Vagina (tissue), 2 donors: ENCODE data around the gene SLC39A9. TPM values are rescaled to one million over a fixed set of nuclear protein-coding genes. Genes with fewer than 3 reads are reported as not detected.

Source experiments
- DNase-seq, 2 donors: peaks; one replicate each; pipeline ENCODE4 v3.0.0-alpha.2; 2017; ENCODE audit errors: extremely low spot score in 2 of 2
- H3K27ac ChIP-seq: fragments of 200-600 bp; sonication (generic); one replicate; pipeline ENCODE4 v1.5.1; 2019
- H3K27me3 ChIP-seq: fragments of 200-600 bp; sonication (generic); one replicate; pipeline ENCODE4 v1.5.1; 2019
- H3K36me3 ChIP-seq, 2 donors: fragments of 200-600 bp; sonication (generic); one replicate each; pipeline ENCODE4 v1.5.1; 2017 to 2019
- H3K4me1 ChIP-seq: fragments of 200-600 bp; sonication (generic); one replicate; pipeline ENCODE4 v1.5.1; 2019
- H3K4me3 ChIP-seq, 2 donors: fragments of 200-600 bp; sonication (generic); 1 replicate in 1 of 2; 2 replicates in 1 of 2; pipeline ENCODE4 v1.5.1; 2016 to 2019
- H3K9me3 ChIP-seq: fragments of 200-600 bp; sonication (generic); one replicate; pipeline ENCODE4 v1.5.1; 2019
- CTCF ChIP-seq, 3 experiments: fragments of 450-650 bp in 2 of 3; fragments of 200-600 bp in 1 of 3; sonication (generic) in 1 of 3; IDR thresholded peaks; one replicate each; pipeline ENCODE4 v1.5.1; 2017 to 2019; ENCODE audit warnings: antibody characterized with exemption in 3 of 3, mild to moderate bottlenecking in 2 of 3, moderate library complexity in 2 of 3
- POLR2A ChIP-seq, 2 donors: fragments of 450-650 bp; IDR thresholded peaks; one replicate each; pipeline ENCODE4 v1.6.1; 2017; ENCODE audit warnings: antibody characterized with exemption in 2 of 2, mild to moderate bottlenecking in 2 of 2, moderate library complexity in 2 of 2
- POLR2AphosphoS5 ChIP-seq, 2 donors: sonication (generic); formaldehyde crosslinking; IDR thresholded peaks; one replicate each; pipeline ENCODE4 v1.9.0; 2017; ENCODE audit warnings: antibody characterized with exemption in 2 of 2, mild to moderate bottlenecking in 2 of 2, low read depth in 1 of 2; ENCODE audit not compliant: insufficient read depth in 1 of 2
- intact Hi-C: fragments of 100-400 bp; cut with DNase I; formaldehyde crosslinking; loops from one replicate; pipeline ENCODE4 v1.15.1; 2023
- total RNA-seq: library from RNA; depleted of rRNA; stranded (reverse); fragments of >200 nt; gene quantifications from one replicate; pipeline ENCODE4 v1.2.3, GENCODE V29; 2016

Gene SLC39A9
- total RNA-seq, 1 donor from 2014 or later, result 46.7 TPM

DNA sequence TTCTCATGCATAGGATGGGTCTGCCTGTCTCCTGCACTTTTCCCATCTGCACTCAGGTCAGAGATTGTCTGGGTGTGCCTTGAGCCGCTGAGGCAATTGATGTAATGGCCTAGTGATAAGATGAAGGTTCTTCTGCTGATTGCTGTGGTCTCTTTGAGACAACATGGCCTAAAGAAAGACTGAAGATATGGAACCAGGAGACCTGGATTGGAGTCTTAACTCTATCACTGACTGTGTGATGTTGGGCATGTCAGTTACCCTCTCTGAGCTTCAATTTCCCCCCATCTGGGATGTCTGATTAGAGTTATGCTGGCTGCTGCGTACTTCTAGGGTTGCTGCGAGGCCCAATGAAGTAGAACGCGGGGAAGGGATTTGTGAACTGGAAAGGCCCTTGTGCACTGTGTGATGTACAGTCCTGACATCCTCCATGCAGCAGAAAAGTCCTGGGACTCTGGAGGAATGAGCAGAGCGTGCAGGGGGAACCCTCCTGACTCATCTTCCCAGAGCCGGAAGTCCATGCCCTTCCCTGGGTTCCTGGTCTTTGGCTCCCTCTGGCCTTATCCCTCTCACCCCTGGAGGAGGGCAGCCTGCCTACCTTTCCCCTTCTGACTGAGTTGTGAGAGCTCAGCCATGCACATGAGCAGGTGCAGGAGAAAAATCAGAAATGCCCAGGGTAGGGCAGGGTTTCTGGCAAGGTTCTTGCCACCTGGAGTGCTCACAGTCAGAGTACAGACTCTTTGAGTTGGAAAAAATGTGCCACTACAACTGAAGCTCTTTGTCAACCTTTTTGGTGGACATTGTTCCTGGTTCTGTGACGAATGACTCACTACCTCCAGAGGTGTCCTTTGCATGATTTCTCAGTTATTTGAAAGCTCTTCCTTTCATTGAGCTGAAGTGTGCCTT is 107.1 kb downstream of the SLC39A9 start:
- H3K27ac ChIP-seq, result no peak overlapping the region
- no peaks in the 10 kb centered on the region for H3K36me3 ChIP-seq
- H3K27me3 ChIP-seq, result no peaks in the 10 kb centered on the region
- TF ChIP-seq CTCF (IDR thresholded peaks at IDR 0.05) (no peak), POLR2A (IDR thresholded peaks at IDR 0.05) (no peak), POLR2AphosphoS5 (IDR thresholded peaks at IDR 0.05; ENCODE audit: insufficient read depth in 1 of 2, low read depth in 1 of 2) (no peak)
- DNase-seq, result no peak
- H3K9me3 ChIP-seq, result no peaks in the 10 kb centered on the region
- H3K4me1 ChIP-seq, result peaks cover 7% of the 10 kb centered on the region
- no peak overlapping the region for H3K4me3 ChIP-seq
- intact Hi-C loops, result no loop called here

DNA sequence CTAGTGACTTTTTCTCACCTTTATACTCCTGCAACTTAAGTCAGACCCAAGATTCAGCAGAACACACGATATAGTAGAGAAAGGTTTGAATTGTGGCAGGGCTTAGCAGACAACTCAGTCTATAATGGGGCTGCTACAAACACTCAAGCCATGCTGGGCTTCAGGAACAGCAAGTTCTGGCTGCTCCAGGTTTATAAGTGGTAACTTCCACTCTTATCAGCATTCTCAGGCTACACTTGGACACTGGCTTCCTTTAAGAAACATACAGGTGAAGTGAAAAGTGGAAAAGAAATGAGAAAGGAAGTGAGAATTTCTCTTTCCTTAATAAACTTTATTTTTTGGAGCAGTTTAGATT is 107.7 kb downstream of the SLC39A9 start:
- TF ChIP-seq CTCF (IDR thresholded peaks at IDR 0.05) (no peak), POLR2AphosphoS5 (IDR thresholded peaks at IDR 0.05; ENCODE audit: insufficient read depth in 1 of 2, low read depth in 1 of 2) (no peak), POLR2A (IDR thresholded peaks at IDR 0.05) (no peak)
- peaks cover 5% of the 10 kb centered on the region for H3K4me1 ChIP-seq
- H3K4me3 ChIP-seq, result no peak overlapping the region
- DNase-seq, result no peak
- H3K27ac ChIP-seq, result no peak overlapping the region
- H3K27me3 ChIP-seq, result no peaks in the 10 kb centered on the region
- H3K36me3 ChIP-seq, result no peaks in the 10 kb centered on the region
- intact Hi-C loops, result no loop called here
- no peaks in the 10 kb centered on the region for H3K9me3 ChIP-seq

Other genes with a start within 250 kb of the SLC39A9 start
- gene DCAF5, start 245.6 kb upstream of the SLC39A9 start, total RNA-seq, result 48.6 TPM
- gene EXD2, start 207.2 kb upstream of the SLC39A9 start, total RNA-seq, result 14.5 TPM
- gene GALNT16, start 138.5 kb upstream of the SLC39A9 start, total RNA-seq, result 5.2 TPM
- gene ERH, start 393 bp upstream of the SLC39A9 start, total RNA-seq, result 77.8 TPM
- gene PLEKHD1, start 86.0 kb downstream of the SLC39A9 start, total RNA-seq, result not detected
- not detected for gene CCDC177, start 176.2 kb downstream of the SLC39A9 start, total RNA-seq
- 36.6 TPM for gene SUSD6, start 212.9 kb downstream of the SLC39A9 start, total RNA-seq